ENCODE data around the gene MAP4K2. TPM values are rescaled to one million over a fixed set of nuclear protein-coding genes. Genes with fewer than 3 reads are reported as not detected.

MAP4K2 gene
- total RNA-seq, 1 donor from 2014 or later = 12.7 TPM

GRCh38 chr11:64833509-64833908, 30.5 kb upstream of the MAP4K2 start:
- no peak overlapping the region for H3K27ac Mint-ChIP-seq
- H3K9me3 Mint-ChIP-seq (ENCODE audit: low read depth) = no peaks in the 10 kb centered on the region
- DNase-seq (ENCODE audit: low spot score, unreplicated experiment) = no peak
- TF ChIP-seq CTCF (IDR thresholded peaks at IDR 0.05; ENCODE audit: unreplicated experiment) = no peak
- H3K27me3 Mint-ChIP-seq = no peaks in the 10 kb centered on the region
- H3K4me3 Mint-ChIP-seq (ENCODE audit: low read depth) = no peak overlapping the region
- peaks cover 3% of the 10 kb centered on the region for H3K36me3 Mint-ChIP-seq (ENCODE audit: insufficient read depth)
- no peaks in the 10 kb centered on the region for H3K4me1 Mint-ChIP-seq (ENCODE audit: low read depth)

GRCh38 chr11:64833198-64833502, 30.1 kb upstream of the MAP4K2 start:
- Mint-ChIP-seq H3K27me3 (no peaks in the 10 kb centered on the region), H3K9me3 (ENCODE audit: low read depth) (no peaks in the 10 kb centered on the region), H3K36me3 (ENCODE audit: insufficient read depth) (peaks cover 4% of the 10 kb centered on the region), H3K27ac (no peak overlapping the region), H3K4me1 (ENCODE audit: low read depth) (no peaks in the 10 kb centered on the region), H3K4me3 (ENCODE audit: low read depth) (no peak overlapping the region)
- DNase-seq (ENCODE audit: low spot score, unreplicated experiment) = no peak
- no peak for TF ChIP-seq CTCF (IDR thresholded peaks at IDR 0.05; ENCODE audit: unreplicated experiment)

GRCh38 chr11:64832467-64833197, 29.6 kb upstream of the MAP4K2 start:
- Mint-ChIP-seq H3K9me3 (ENCODE audit: low read depth) (no peaks in the 10 kb centered on the region), H3K27me3 (no peaks in the 10 kb centered on the region), H3K36me3 (ENCODE audit: insufficient read depth) (peaks cover 9% of the 10 kb centered on the region), H3K4me1 (ENCODE audit: low read depth) (no peaks in the 10 kb centered on the region), H3K27ac (no peak overlapping the region), H3K4me3 (ENCODE audit: low read depth) (no peak overlapping the region)
- no peak for TF ChIP-seq CTCF (IDR thresholded peaks at IDR 0.05; ENCODE audit: unreplicated experiment)
- no peak for DNase-seq (ENCODE audit: low spot score, unreplicated experiment)

- Mint-ChIP-seq H3K9me3 (ENCODE audit: low read depth) (no peaks in the 10 kb centered on the region), H3K27ac (no peak overlapping the region), H3K27me3 (no peaks in the 10 kb centered on the region), H3K36me3 (ENCODE audit: insufficient read depth) (peaks cover 10% of the 10 kb centered on the region), H3K4me1 (ENCODE audit: low read depth) (no peaks in the 10 kb centered on the region), H3K4me3 (ENCODE audit: low read depth) (no peak overlapping the region)
- no peak for DNase-seq (ENCODE audit: low spot score, unreplicated experiment)
- TF ChIP-seq CTCF (IDR thresholded peaks at IDR 0.05; ENCODE audit: unreplicated experiment) = no peak
Observed at GRCh38 chr11:64831411-64831891, 28.4 kb upstream of the MAP4K2 start.

GRCh38 chr11:64829536-64830251, 26.7 kb upstream of the MAP4K2 start:
- H3K9me3 Mint-ChIP-seq (ENCODE audit: low read depth) = no peaks in the 10 kb centered on the region
- H3K27ac Mint-ChIP-seq = no peak overlapping the region
- DNase-seq (ENCODE audit: low spot score, unreplicated experiment) = no peak
- peaks cover 15% of the 10 kb centered on the region for H3K36me3 Mint-ChIP-seq (ENCODE audit: insufficient read depth)
- TF ChIP-seq CTCF (IDR thresholded peaks at IDR 0.05; ENCODE audit: unreplicated experiment) = no peak
- no peaks in the 10 kb centered on the region for H3K27me3 Mint-ChIP-seq
- no peaks in the 10 kb centered on the region for H3K4me1 Mint-ChIP-seq (ENCODE audit: low read depth)
- H3K4me3 Mint-ChIP-seq (ENCODE audit: low read depth) = no peak overlapping the region

Measured in progenitor cell of endocrine pancreas (in vitro differentiated cells).